GM12878 (cell line): ENCODE measurements around the gene PHACTR1. TPM values are rescaled to one million over a fixed set of nuclear protein-coding genes. Genes with fewer than 3 reads are reported as not detected.

ENCODE experiments used
- ATAC-seq: fragments of 200-7000 bp; cut with Tn5 transposase; 3 replicates; pipeline ENCODE4 v1.9.1; 2020; ENCODE audit warnings: mild to moderate bottlenecking, moderate library complexity
- BruUV-seq: library from RNA; stranded (reverse); fragments of 400-500 nt; replicated peaks from 2 replicates; lab custom pipeline; 2021; lab: Mats Ljungman, UMichigan
- CTCF ChIA-PET: fragments of 300-600 bp; sonication (Branson Sonifier 250); formaldehyde crosslinking; extraction: SDS; loops from one replicate; lab custom pipeline; 2021; ENCODE audit warnings: inconsistent platforms; lab: Yijun Ruan, JAX
- POLR2A ChIA-PET: fragments of 350-600 bp; formaldehyde crosslinking; extraction: SDS; loops from one replicate; lab custom pipeline; 2021; ENCODE audit warnings: inconsistent platforms; lab: Charles Lee
- RAD21 ChIA-PET: fragments of 300-600 bp; sonication (Branson Sonifier 250); formaldehyde crosslinking; loops from one replicate; lab custom pipeline; 2023; ENCODE audit warnings: antibody characterized with exemption; ENCODE audit not compliant: unreplicated experiment; lab: Charles Lee
- SMC1A ChIA-PET: fragments of 300-600 bp; sonication (Branson Sonifier 250); formaldehyde crosslinking; loops from one replicate; lab custom pipeline; 2023; ENCODE audit not compliant: unreplicated experiment, uncharacterized antibody; lab: Charles Lee
- DNase-seq: peaks from one replicate; pipeline ENCODE4 v3.0.0-alpha.2; 2011; ENCODE audit warnings: low read depth, low spot score
- FAIRE-seq: peaks from 3 replicates; lab custom pipeline; 2011; peaks lifted over from hg19 to GRCh38; lab: Jason Lieb, UNC
- H2AFZ ChIP-seq: 2 replicates; pipeline ENCODE4 v1.6.0; 2011; ENCODE audit warnings: low read depth, low read length, control low read depth; ENCODE audit not compliant: control insufficient read depth
- H3K27ac ChIP-seq: 2 replicates; pipeline ENCODE4 v1.5.1; 2011; ENCODE audit warnings: control low read depth; ENCODE audit not compliant: control insufficient read depth, insufficient read depth
- H3K27me3 ChIP-seq, 2 experiments: replicated peaks in 1 of 2; 2 replicates each; pipeline versions ENCODE4 v1.6.0 to v1.6.1; 2011; ENCODE audit warnings: low read length in 1 of 2; ENCODE audit not compliant: control insufficient read depth in 2 of 2, insufficient read depth in 2 of 2
- H3K36me3 ChIP-seq, 2 experiments: 2 replicates each; pipeline ENCODE4 v1.5.1; 2011; ENCODE audit warnings: low read length in 1 of 2; ENCODE audit not compliant: control insufficient read depth in 2 of 2, insufficient read depth in 2 of 2
- H3K4me1 ChIP-seq: 2 replicates; pipeline ENCODE4 v1.6.1; 2011; ENCODE audit warnings: mild to moderate bottlenecking, low read length, moderate library complexity, mixed read lengths; ENCODE audit not compliant: control insufficient read depth, insufficient read depth
- H3K4me2 ChIP-seq: 2 replicates; pipeline ENCODE4 v1.6.0; 2011; ENCODE audit warnings: control low read depth; ENCODE audit not compliant: control insufficient read depth, insufficient read depth
- H3K4me3 ChIP-seq: fragments of 200-600 bp; sonication (generic); 2 replicates; pipeline ENCODE4 v1.5.1; 2016
- H3K79me2 ChIP-seq: 2 replicates; pipeline ENCODE4 v1.6.0; 2011; ENCODE audit warnings: low read length; ENCODE audit not compliant: control insufficient read depth, insufficient read depth
- H3K9ac ChIP-seq: 2 replicates; pipeline ENCODE4 v1.8.0; 2011; ENCODE audit warnings: low read length, control low read depth, mixed read lengths; ENCODE audit not compliant: control insufficient read depth, insufficient read depth
- H3K9me3 ChIP-seq: replicated peaks from 3 replicates; pipeline ENCODE4 v1.5.1; 2011; ENCODE audit warnings: mild to moderate bottlenecking, low read length; ENCODE audit not compliant: control insufficient read depth, insufficient read depth
- H4K20me1 ChIP-seq: 2 replicates; pipeline ENCODE4 v1.6.0; 2011; ENCODE audit not compliant: control insufficient read depth, insufficient read depth
- ASH2L ChIP-seq: fragments of 300-600, 200-600 bp; sonication (generic); IDR thresholded peaks from 2 replicates; pipeline ENCODE4 v1.6.1; 2017; ENCODE audit warnings: low read depth, mild to moderate bottlenecking, borderline replicate concordance
- BCL3 ChIP-seq: IDR thresholded peaks from 2 replicates; pipeline ENCODE4 v1.6.1; 2011; ENCODE audit warnings: borderline replicate concordance, low read depth, mild to moderate bottlenecking, moderate library complexity, low read length; ENCODE audit not compliant: insufficient read depth, poor library complexity, severe bottlenecking
- CBX3 ChIP-seq: fragments of 200-600 bp; sonication (generic); IDR thresholded peaks from 2 replicates; pipeline ENCODE4 v1.6.1; 2016; ENCODE audit warnings: low read depth, borderline replicate concordance
- CHD2 ChIP-seq: IDR thresholded peaks from 2 replicates; pipeline ENCODE4 v1.6.1; 2011; ENCODE audit warnings: low read depth, low read length, improper control_type of control experiment, borderline replicate concordance
- CTCF ChIP-seq, 3 experiments: IDR thresholded peaks in 2 of 3; conservative IDR thresholded peaks in 1 of 3; 2 replicates each; pipeline ENCODE4 v1.5.1; 2011; ENCODE audit warnings: low read depth in 3 of 3, low read length in 3 of 3, mild to moderate bottlenecking in 3 of 3, control low read depth in 2 of 3, moderate library complexity in 2 of 3, inconsistent platforms in 1 of 3, mixed read lengths in 1 of 3; ENCODE audit not compliant: control insufficient read depth in 2 of 3, insufficient read depth in 1 of 3; ENCODE audit errors: extremely low read depth in 1 of 3
- ELK1 ChIP-seq: IDR thresholded peaks from 2 replicates; pipeline ENCODE4 v1.6.1; 2012; ENCODE audit warnings: low read depth, low read length, improper control_type of control experiment
- EP300 ChIP-seq, 2 experiments: fragments of 150-350 bp in 1 of 2; IDR thresholded peaks; 2 replicates each; pipeline ENCODE4 v1.6.1; 2011 to 2012; ENCODE audit warnings: low read depth in 2 of 2, low read length in 2 of 2, borderline replicate concordance in 1 of 2, improper control_type of control experiment in 1 of 2, inconsistent platforms in 1 of 2; ENCODE audit not compliant: control insufficient read depth in 1 of 2
- FOXM1 ChIP-seq: IDR thresholded peaks from 2 replicates; pipeline ENCODE4 v1.6.1; 2012; ENCODE audit warnings: low read depth, mild to moderate bottlenecking, inconsistent platforms, low read length, moderate library complexity
- HDAC2 ChIP-seq: fragments of 200-600 bp; sonication (generic); IDR thresholded peaks from 2 replicates; pipeline ENCODE4 v1.6.1; 2017
- IRF4 ChIP-seq: IDR thresholded peaks from 2 replicates; pipeline ENCODE4 v1.6.1; 2011; ENCODE audit warnings: low read depth, low read length
- MYB ChIP-seq: fragments of 150-350 bp; IDR thresholded peaks from 2 replicates; pipeline ENCODE4 v1.6.1; 2014; ENCODE audit warnings: mild to moderate bottlenecking, low read depth, low read length, borderline replicate concordance
- NFYA ChIP-seq: IDR thresholded peaks from 2 replicates; pipeline ENCODE4 v1.6.1; 2011; ENCODE audit warnings: low read depth, mild to moderate bottlenecking, low read length, improper control_type of control experiment, borderline replicate concordance
- PML ChIP-seq: IDR thresholded peaks from 2 replicates; pipeline ENCODE4 v1.6.1; 2012; ENCODE audit warnings: low read length, inconsistent platforms
- POLR2AphosphoS5 ChIP-seq: IDR thresholded peaks from 2 replicates; pipeline ENCODE4 v1.6.1; 2011; ENCODE audit warnings: mild to moderate bottlenecking, low read length, inconsistent platforms
- SMC3 ChIP-seq: IDR thresholded peaks from 2 replicates; pipeline ENCODE4 v1.6.1; 2011; ENCODE audit warnings: low read length, improper control_type of control experiment, borderline replicate concordance
- TCF3 ChIP-seq: IDR thresholded peaks from 2 replicates; pipeline ENCODE4 v1.6.1; 2012; ENCODE audit warnings: low read depth, mild to moderate bottlenecking, low read length, borderline replicate concordance; ENCODE audit not compliant: insufficient read depth
- WRNIP1 ChIP-seq: IDR thresholded peaks from 2 replicates; pipeline ENCODE4 v1.6.1; 2011; ENCODE audit warnings: low read depth, low read length, improper control_type of control experiment, borderline replicate concordance
- WGBS: methylation state at CpG from one replicate; pipeline ENCODE4 v1.1.6; 2016; ENCODE audit warnings: low lambda C conversion rate; ENCODE audit not compliant: insufficient replicate concordance, insufficient coverage; ENCODE audit errors: missing lambda C conversion rate; 5-methylcytosine and 5-hydroxymethylcytosine counted together
- in situ Hi-C: fragments of 300-500 bp; cut with MboI; formaldehyde crosslinking; loops from 9 replicates; pipeline ENCODE4 v1.14.3; 2018; ENCODE audit warnings: mixed read lengths
- intact Hi-C: fragments of 100-400 bp; cut with micrococcal nuclease; formaldehyde crosslinking; loops from one replicate; pipeline ENCODE4 v1.14.2; 2022; ENCODE audit not compliant: unreplicated experiment
- polyA plus RNA-seq, 11 experiments: library from polyadenylated mRNA; depleted of rRNA in 4 of 11; unstranded in 6 of 11; stranded (reverse) in 5 of 11; fragments of >200 nt; fragmentation: Nextera tagmentation in 4 of 11; fragmentation: Illumina TruSeq in 1 of 11; extraction: Ambion mirVana in 4 of 11; extraction: Trizol in 1 of 11; gene quantifications; 1 replicate in 1 of 11; 2 replicates in 10 of 11; pipeline versions ENCODE4 v1.2.1 to v1.2.3, GENCODE V29; 2011 to 2016; ENCODE audit warnings: inconsistent platforms in 2 of 11, missing spikeins in 2 of 11, low read depth in 1 of 11
- total RNA-seq, 4 experiments: library from RNA; depleted of rRNA in 3 of 4; stranded (reverse); fragments of >200 nt in 3 of 4; fragmentation: Illumina TruSeq in 1 of 4; extraction: Trizol in 1 of 4; gene quantifications; 2 replicates each; pipeline versions ENCODE4 v1.2.1 to v1.2.3, GENCODE V29; 2013 to 2021

The PHACTR1 gene
- total and polyA plus RNA-seq, 10 of the 15 experiments (the other 5 are each of a cell fraction or from before 2014, with no cell fraction given): 34.2 to 94.6 (median 62.3) TPM

- DNase-seq (no peak), ATAC-seq (no peak), FAIRE-seq (no peak)
- H3K9ac ChIP-seq: no peak overlapping the region
- ChIA-PET RAD21 (no interaction called here), SMC1A (no interaction called here), POLR2A (no interaction called here), CTCF (no interaction called here)
- no peak overlapping the region for H2AFZ ChIP-seq
- no peaks in the 10 kb centered on the region for H4K20me1 ChIP-seq
- intact Hi-C loops: no loop called here
- no peak overlapping the region for H3K4me2 ChIP-seq
- 9% methylated on average over 1 of the region's 1 CpG for WGBS
- no peaks in the 10 kb centered on the region for H3K9me3 ChIP-seq
- H3K27ac ChIP-seq: no peak overlapping the region
- H3K4me3 ChIP-seq: no peak overlapping the region
- in situ Hi-C loops: no loop called here
- H3K79me2 ChIP-seq: no peaks in the 10 kb centered on the region
- BruUV-seq: no TSS peak
- H3K36me3 ChIP-seq: no peaks in the 10 kb centered on the region
- H3K4me1 ChIP-seq: no peaks in the 10 kb centered on the region
- peaks cover 0 to 1% of the 10 kb centered on the region in 2 experiments; a peak in 1 of 4 replicates for H3K27me3 ChIP-seq
- TF ChIP-seq ASH2L (no peak), CBX3 (no peak), CHD2 (no peak), FOXM1 (no peak), NFYA (no peak), POLR2AphosphoS5 (no peak), HDAC2 (no peak), TCF3 (no peak), PML (no peak), CTCF (IDR thresholded peaks at IDR 0.05 in 2 of 3, conservative IDR thresholded peaks at IDR 0.05 in 1 of 3; ENCODE audit: control insufficient read depth in 2 of 3, extremely low read depth in 1 of 3, insufficient read depth in 1 of 3, low read depth in 3 of 3, low read length in 3 of 3) (no peak), SMC3 (no peak), MYB (no peak), WRNIP1 (no peak), BCL3 (no peak), EP300 (IDR thresholded peaks at IDR 0.05; ENCODE audit: borderline replicate concordance in 1 of 2, control insufficient read depth in 1 of 2, low read depth in 2 of 2, low read length in 2 of 2) (no peak), IRF4 (no peak), ELK1 (no peak)
These were observed 133.2 kb downstream of the PHACTR1 start for GRCh38 chr6:12849809-12850198.
